NCI-H345 treated with DMSO at 0.1 percent for 48 hours (cell line): Measurements from ENCODE around the gene GPR22.

Source experiments
- DNase-seq: peaks from one replicate; lab custom pipeline; 2025; ENCODE audit not compliant: unreplicated experiment; lab: John Stamatoyannopoulos, UW

GPR22 gene

GRCh38 chr7:107474104-107474521 lies 4.3 kb downstream of the GPR22 start:
- DNase-seq: no peak

- no peak for DNase-seq
Observed at GRCh38 chr7:107479303-107479702, 9.4 kb downstream of the GPR22 start.

- no peak for DNase-seq
Observed at GRCh38 chr7:107480932-107481331, 11.1 kb downstream of the GPR22 start.

DNA sequence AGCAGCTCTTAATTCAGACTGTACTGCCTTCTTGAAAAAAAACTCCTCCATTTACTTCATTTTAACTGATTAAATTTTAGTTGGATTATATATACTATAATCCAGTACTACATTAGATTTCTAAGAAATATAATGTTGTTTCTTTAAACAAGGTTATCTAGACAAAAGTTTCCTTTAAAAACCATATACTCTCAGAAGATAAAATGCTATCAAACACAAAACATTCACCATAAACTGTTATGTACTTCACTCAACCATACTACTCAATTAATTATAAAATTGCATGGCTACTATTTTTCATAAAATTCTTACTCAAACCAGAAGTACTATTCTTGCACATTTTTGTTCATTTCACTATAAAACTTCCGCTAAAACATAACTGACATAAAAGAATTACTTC lies 12.7 kb downstream of the GPR22 start:
- no peak for DNase-seq

- no peak for DNase-seq
Observed at GRCh38 chr7:107486041-107486440, 16.2 kb downstream of the GPR22 start.

- DNase-seq: no peak
Observed at GRCh38 chr7:107492875-107493274, 23.0 kb downstream of the GPR22 start.

DNA sequence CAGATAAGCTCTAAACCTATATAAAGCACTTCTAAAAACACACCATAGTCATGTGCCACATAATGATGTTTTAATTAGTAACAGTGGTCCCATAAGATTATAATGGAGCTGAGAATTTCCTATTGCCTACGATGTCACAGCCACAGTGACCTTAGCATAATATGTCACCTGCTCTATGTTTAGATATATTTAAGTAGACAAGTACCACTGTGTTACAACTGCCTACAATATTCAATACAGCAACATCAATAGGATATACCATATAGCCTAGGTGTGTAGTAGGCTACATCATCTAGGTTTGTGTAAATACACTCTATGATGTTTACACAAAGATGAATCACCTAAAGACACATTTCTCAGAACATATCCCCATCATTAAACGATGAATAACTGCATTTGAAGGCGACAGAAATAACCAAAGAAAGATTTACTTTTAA lies 24.5 kb downstream of the GPR22 start:
- DNase-seq: no peak

DNA sequence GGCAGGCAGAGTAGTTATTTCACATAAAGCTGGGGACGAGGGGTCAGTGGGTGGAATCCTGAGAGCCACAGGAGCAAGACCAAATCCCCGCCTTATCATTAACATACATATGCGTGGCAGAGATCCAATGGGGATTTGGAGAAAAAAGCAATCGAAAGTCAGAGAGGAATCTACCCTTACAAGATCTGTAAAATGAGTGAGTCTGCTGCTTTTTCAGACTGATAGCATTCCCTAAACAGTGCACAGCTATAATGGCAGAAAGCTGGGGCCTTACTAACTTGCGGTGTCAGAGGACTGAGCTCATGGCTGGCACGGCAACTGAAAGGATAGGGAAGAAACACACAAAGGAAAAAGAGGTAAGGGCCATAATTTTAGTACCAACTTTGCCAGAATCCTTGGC lies 25.0 kb downstream of the GPR22 start:
- DNase-seq: no peak

DNA sequence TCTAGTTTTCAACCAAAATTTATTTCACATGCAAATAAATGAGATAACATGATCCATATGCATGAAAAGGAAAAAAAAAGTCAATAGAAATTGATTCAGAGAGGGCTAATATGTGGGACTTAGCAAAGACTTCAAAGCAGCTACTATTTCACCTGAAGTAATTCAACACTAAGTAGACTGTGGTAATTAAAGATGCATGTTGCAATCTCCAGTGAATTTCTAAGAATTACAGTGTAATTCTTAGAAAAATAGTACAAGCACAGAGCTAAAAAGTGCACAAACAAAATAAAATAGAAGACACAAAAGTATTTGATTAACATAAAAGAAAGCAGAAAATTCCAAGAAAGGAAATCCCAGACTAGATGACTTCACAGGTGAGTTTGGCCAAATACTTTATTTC lies 25.7 kb downstream of the GPR22 start:
- no peak for DNase-seq

DNA sequence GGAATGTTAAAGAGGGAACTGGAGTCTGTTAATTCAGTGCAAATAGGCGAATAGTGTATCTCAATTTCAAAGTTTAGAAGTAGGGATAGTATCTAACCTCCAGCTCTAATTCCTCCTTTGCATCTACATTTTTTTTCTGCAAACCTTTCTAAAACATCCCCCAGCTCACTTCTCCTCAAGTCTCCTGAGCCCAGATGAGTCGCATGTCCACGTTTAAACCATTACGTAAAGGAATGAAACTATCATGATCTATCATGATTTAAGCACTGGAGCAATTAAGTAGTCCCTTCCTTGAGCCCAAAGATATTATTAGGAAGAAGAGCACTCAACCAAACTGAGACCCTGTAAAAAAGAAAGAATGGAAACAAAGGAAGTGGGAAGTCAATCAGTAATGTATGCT lies 29.9 kb downstream of the GPR22 start:
- no peak for DNase-seq

- DNase-seq: no peak
Observed at GRCh38 chr7:107501593-107501992, 31.7 kb downstream of the GPR22 start.

- DNase-seq: no peak
Observed at GRCh38 chr7:107502154-107502553, 32.3 kb downstream of the GPR22 start.

DNA sequence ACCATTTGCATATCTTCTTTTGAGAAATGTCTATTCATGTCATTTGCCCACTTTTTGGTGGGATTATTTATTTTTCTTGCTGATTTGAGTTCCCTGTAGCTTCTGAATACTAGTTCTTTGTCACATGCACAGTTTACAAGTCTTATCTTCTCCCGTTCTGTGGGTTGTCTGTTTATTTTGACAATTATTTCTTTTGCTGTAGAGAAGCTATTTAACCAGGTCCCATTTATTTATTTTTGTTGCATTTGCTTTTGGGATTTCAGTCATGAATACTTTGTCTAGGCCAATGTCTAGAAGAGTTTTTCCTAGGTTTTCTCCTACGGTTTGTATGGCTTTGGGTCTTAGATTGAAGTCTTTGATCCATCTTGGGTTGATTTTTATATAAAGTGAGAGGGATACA lies 32.9 kb downstream of the GPR22 start:
- no peak for DNase-seq

DNA sequence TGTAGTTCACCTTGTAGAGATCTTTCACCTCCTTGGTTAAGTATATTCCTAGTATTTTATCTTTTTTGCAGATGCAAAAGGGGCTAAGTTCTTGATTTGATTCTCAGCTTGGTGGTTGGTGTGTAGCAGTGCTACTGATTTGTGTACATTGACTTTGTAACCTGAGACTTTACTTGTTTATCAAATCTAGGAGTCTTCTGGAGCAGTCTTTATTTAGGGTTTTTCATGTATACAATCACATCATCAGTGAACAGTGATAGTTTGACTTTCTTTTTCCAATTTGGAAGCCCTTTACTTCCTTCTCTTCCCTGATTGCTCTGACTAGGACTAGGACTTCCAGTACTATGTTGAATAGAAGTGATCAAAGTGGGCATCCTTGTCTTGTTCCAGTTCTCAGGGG lies 33.8 kb downstream of the GPR22 start:
- DNase-seq: no peak

DNA sequence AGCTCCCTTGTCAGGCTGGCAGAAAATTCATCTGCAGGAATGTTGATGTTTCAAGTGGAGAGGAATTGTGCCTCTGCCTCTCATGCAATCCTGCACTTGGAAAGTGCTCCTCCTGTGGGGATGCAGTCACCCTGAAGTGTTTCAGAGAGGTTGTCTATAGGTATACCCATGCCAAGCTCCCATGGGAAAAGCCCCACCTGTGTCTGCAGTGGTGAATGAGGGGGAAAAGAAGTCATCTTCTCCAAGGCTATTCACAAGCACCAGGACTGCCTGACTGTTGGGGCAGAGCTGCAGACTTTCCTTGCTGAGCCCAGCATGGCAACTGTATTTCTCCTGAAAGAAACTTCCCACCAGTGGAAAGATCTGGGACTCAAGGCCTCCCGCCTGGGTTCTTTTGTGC lies 35.5 kb downstream of the GPR22 start:
- DNase-seq: no peak

GRCh38 chr7:107505997-107506673 lies 36.3 kb downstream of the GPR22 start:
- peak; percentile 71 for DNase-seq

DNA sequence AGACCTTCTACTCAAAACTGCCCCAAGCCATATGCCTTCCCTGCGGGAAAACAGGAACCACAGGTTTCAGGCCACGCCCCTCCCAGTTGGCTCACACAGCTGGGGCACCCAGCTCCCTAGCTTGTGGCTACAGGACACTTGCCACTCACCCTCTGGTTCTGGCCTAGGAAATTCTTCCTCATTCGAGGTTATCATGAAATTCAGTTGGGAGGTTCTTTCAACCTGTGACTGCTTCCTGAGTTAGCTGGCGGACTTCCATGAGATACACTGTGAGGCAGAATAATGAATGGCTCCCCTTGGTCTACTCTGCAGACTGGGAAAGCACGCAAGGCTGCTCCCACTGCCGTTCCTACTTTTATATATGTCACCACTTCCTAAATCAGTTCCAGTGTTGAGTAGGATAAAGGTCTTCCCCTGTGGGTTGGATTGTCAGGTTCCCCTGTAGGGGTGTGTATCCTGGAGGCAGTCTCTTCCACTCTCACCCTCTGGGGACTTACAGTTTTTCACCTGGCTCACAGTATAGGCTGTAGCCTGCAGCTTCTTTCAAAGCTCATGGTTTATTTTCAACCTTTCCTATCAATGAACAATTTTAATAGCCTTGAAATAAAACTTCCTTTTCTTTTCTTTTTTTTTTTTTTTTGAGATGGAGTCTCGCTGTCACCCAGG lies 37.0 kb downstream of the GPR22 start:
- DNase-seq: no peak
